ENCODE data around the gene KREMEN1.

DNA sequence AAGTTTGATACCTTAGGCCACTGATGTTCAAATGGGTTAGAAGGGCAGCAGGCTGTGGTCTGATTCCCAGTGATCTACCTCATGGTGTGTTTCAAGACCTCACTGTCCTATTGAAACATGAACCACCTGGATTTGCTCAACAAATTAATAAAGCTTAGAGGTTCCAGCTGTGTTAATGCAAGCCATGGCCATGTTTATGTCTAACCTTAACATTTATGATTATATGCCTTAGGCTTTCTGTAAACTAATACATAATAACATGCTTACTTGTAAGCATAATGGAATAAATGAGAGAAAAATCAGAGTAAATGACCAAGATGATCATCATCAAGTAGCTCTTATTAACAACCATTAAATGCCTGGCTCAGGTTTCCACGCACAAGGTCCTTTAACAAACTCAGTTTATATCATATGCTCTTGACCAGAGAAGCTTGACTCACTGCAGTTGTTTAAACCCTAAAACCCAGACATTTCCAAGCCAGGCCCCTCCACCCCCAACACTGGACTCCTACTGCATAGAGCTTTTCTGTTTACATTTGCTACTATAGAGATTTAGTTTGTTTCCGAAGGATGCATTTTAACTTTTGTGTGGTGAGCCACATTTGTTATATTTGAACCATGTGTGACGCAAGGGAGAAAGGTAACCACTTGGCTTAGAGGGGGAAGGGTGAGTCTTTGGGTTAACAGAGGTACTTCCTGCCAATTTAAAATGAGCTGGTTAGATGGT lies 43.7 kb downstream of the KREMEN1 start:
- TF ChIP-seq, protein P1, sequence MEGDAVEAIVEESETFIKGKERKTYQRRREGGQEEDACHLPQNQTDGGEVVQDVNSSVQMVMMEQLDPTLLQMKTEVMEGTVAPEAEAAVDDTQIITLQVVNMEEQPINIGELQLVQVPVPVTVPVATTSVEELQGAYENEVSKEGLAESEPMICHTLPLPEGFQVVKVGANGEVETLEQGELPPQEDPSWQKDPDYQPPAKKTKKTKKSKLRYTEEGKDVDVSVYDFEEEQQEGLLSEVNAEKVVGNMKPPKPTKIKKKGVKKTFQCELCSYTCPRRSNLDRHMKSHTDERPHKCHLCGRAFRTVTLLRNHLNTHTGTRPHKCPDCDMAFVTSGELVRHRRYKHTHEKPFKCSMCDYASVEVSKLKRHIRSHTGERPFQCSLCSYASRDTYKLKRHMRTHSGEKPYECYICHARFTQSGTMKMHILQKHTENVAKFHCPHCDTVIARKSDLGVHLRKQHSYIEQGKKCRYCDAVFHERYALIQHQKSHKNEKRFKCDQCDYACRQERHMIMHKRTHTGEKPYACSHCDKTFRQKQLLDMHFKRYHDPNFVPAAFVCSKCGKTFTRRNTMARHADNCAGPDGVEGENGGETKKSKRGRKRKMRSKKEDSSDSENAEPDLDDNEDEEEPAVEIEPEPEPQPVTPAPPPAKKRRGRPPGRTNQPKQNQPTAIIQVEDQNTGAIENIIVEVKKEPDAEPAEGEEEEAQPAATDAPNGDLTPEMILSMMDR (IDR thresholded peaks at IDR 0.05), result no peak
- no peak for TF ChIP-seq EZH2 (IDR thresholded peaks at IDR 0.05; ENCODE audit: borderline replicate concordance, insufficient read depth, low read depth, low read length, poor library complexity, severe bottlenecking)
